Stimulated activated CD4-positive, alpha-beta T cell treated with anti-CD3 and anti-CD28 coated beads, Interleukin-15, amount 100 ng/mL, for 24 hours (primary cell): ENCODE measurements around the gene LHPP.

Source experiments
- DNase-seq: peaks from one replicate; pipeline ENCODE4 v3.0.0-alpha.2; 2020

The LHPP gene

GRCh38 chr10:124559372-124560132, 97.9 kb downstream of the LHPP start:
- no peak for DNase-seq

- DNase-seq = no peak
Observed at GRCh38 chr10:124560377-124561105, 98.9 kb downstream of the LHPP start.

GRCh38 chr10:124561206-124561605, 99.6 kb downstream of the LHPP start:
- DNase-seq = no peak

GRCh38 chr10:124562425-124563060, 100.9 kb downstream of the LHPP start:
- no peak for DNase-seq

- no peak for DNase-seq
Observed at GRCh38 chr10:124563320-124564040, 101.9 kb downstream of the LHPP start.

GRCh38 chr10:124564881-124565280, 103.3 kb downstream of the LHPP start:
- DNase-seq = no peak

- no peak for DNase-seq
Observed at GRCh38 chr10:124565565-124566221, 104.1 kb downstream of the LHPP start.

- no peak for DNase-seq
Observed at GRCh38 chr10:124566222-124566888, 104.7 kb downstream of the LHPP start.

- no peak for DNase-seq
Observed at GRCh38 chr10:124566981-124567835, 105.6 kb downstream of the LHPP start.

- no peak for DNase-seq
Observed at GRCh38 chr10:124568339-124568738, 106.7 kb downstream of the LHPP start.

- DNase-seq = no peak
Observed at GRCh38 chr10:124568848-124569622, 107.4 kb downstream of the LHPP start.

GRCh38 chr10:124569623-124570470, 108.2 kb downstream of the LHPP start:
- no peak for DNase-seq

- no peak for DNase-seq
Observed at GRCh38 chr10:124570646-124571045, 109.0 kb downstream of the LHPP start.

GRCh38 chr10:124572751-124573150, 111.1 kb downstream of the LHPP start:
- DNase-seq = no peak

- no peak for DNase-seq
Observed at GRCh38 chr10:124573726-124574455, 112.3 kb downstream of the LHPP start.

- DNase-seq = no peak
Observed at GRCh38 chr10:124574456-124575070, 112.9 kb downstream of the LHPP start.

- no peak for DNase-seq
Observed at GRCh38 chr10:124575107-124576035, 113.7 kb downstream of the LHPP start.
